ENCODE results near the gene RAG2.

The RAG2 gene

DNA sequence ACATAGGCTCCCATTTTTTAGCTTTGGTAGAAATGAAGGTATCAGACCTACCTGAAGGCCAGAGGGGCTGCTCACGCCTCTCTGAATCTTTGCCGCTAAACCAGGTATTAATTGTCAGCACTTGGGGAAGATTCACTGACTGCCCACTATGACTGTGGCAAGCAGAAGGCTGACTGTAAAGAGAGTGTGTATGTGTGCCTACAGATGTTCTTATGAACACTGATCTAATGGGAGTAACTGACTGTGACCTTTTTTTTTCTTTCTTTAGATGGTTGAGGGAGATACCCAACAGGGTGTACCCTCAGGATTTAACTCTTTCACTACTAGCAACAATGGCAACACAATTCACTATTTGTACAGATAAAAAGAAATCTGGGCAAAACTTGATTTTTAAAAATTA is at the start of gene RAG2:
TSS of gene RAG2 (minus strand) at position 186 of the 400 bp plus-strand sequence. CDS start 4,068 bp downstream, outside the sequence.
- DNase-seq (ENCODE audit: low read depth in 3 of 3), result no peak

- DNase-seq (ENCODE audit: low read depth in 3 of 3), result no peak
Measured at GRCh38 chr11:36638556-36638955, 40.5 kb upstream of the RAG2 start.

DNA sequence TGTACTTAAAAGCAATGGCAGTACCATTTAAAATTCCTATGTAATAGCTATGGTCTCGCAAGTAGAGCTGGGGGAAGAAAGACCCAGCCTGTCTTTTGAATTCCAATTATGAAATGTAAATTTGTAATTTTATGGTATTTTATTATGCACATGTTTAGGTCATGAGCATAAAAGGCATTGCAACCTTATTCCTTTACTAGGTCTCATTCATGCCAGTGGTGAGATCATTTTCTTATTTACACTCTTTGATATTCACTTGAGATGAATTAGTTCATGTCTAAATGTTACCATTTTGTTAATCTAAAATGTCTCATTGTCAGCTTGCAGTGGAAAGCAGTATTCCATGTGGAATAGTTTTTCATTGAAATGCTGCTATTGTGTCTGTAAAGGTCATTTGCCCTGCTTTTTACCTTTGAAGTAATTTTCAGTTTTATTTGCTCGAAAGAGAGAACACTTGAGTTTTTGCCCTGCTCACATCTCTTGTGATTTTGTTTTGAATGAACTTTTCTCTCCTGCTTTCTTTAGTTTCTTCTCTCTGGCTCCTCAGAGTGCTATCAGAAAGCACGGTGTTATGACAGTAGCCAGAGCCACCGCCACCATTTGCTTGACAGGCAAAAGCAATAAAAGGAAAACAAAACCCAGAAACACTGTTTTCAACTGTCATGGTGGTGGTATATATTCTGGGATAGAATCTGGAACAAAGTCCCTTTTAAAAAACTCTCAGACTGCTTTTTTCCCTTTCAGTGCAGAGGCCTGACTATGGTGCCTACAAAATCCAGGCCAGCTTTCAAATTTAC is 37.2 kb upstream of the RAG2 start:
- no peak for DNase-seq (ENCODE audit: low read depth in 3 of 3)

- no peak for DNase-seq (ENCODE audit: low read depth in 3 of 3)
Measured at GRCh38 chr11:36631774-36632173, 33.7 kb upstream of the RAG2 start.

GRCh38 chr11:36628765-36629244 is 30.8 kb upstream of the RAG2 start:
- no peak for DNase-seq (ENCODE audit: low read depth in 3 of 3)

GRCh38 chr11:36628141-36628540 is 30.1 kb upstream of the RAG2 start:
- no peak for DNase-seq (ENCODE audit: low read depth in 3 of 3)

DNA sequence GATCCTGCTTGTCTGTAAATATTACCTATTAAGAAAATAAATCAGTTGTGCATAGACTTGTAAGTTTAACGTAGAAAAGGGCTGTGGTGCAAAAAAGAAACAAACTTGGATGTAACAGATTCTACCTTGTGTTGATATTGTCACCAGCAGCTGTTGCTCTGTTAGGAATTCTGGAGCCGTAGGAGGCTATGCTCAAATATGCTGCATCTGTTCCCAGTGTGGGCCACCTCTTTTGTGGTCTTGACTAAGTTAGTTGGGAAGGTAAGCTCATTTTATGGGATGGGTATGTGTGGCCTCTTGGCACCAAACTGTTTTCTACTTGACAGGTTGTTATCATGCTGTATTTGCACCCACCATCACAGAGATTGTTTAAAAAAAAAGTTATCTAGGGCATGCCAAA is 29.4 kb upstream of the RAG2 start:
- no peak for DNase-seq (ENCODE audit: low read depth in 3 of 3)

DNA sequence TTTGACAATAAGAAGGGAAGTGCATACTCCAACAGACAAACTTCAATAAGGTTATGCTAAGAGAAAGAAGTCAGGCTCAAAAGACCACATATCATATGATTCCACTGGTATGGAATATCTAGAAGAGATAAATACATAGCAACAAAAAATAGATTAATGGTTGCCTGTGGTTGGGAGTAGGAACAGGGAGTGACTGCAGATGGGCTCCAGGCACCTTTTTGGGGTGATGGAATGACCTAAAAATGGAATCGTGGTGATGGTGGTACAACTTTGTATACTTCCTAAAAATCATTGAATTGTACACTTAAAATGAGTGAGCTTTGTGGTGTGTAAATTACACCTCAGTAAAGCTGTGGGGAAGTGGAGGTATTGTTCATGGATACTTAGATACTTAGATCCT is 29.0 kb upstream of the RAG2 start:
- DNase-seq (ENCODE audit: low read depth in 3 of 3), result no peak

- DNase-seq (ENCODE audit: low read depth in 3 of 3), result no peak
Measured at GRCh38 chr11:36623494-36623893, 25.5 kb upstream of the RAG2 start.

DNA sequence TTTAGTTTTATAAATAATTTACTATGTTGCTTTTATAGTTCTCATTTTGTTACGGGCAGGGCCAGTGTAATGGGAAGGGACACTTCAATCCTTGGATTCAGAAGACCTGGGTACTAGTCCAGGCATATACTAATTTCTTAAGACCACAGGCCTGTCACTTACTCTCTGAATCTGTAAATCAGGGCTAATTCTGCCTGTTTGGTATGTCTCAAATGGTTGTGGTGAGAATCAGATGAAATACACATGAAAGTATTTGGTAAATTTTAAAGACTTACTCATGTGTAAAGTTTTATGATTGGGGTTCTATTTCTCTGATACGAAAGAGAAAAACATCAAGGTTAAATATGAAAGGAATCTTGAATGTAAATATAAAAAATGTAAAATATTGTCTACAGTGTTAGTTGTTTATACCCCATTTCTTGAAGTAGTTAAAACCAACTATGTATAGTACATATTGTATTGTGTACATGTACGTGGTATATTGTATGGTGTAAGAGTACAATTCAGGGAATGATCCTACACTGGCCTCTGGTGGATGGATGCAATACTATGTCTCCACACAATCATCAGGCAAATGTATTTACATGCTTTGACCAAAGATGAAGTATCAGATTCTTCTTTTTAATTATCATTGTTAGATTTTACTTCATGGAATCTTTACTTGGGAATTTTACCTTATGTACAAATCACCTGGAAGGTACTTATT is 24.5 kb upstream of the RAG2 start:
- DNase-seq (ENCODE audit: low read depth in 3 of 3), result no peak

DNA sequence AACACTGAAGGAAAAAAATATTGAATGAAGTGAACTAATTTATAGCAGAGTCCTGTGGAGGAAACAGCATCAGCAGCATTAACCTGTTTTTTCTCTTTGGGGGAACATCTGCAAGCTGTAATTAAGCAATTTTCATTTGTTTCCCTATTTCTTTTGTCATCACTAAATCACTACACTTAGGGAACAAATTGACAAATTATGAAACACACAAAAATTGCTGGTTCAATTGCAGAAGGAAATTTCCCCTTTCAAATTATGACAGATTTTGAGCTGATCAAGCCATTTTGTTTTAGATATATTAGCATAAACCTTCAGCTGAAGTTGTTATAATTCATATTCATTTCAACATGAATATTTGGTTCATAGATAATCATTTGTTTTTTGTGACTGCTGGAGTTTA is 22.2 kb upstream of the RAG2 start:
- DNase-seq (ENCODE audit: low read depth in 3 of 3), result no peak

- DNase-seq (ENCODE audit: low read depth in 3 of 3), result no peak
Measured at GRCh38 chr11:36619502-36619901, 21.5 kb upstream of the RAG2 start.

DNA sequence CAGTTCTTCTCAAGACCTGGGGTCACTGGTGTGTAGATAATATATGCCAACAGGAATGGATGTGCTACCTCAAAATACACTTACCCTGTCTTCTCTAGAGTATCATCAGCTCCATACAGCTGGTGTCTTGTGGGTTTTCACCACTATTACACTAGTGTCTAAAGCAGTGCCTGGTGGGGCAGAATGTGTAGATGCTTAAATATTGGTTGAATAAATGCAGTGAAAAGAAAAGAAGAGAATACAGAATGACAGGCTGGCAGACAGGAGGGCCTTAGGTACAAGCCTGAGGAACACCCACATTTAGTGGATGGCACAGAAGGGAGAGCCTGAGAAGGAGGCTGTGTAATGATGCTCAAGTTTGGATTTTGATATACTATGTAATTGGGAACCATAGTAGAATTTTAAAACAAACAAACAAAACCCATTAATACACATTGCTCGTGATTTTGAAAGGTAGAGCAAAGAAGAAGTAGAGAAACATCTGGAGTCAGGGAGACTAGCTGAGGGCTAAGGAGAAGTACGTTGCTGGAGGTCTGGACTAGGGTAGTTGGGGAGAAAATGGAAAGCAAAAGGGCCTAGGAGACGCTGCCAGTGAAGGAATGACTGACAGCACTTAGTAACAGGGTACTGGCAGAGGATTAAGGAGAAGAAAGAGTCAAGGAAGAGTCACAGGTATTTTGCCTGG is 20.5 kb upstream of the RAG2 start:
- DNase-seq (ENCODE audit: low read depth in 3 of 3), result no peak

DNA sequence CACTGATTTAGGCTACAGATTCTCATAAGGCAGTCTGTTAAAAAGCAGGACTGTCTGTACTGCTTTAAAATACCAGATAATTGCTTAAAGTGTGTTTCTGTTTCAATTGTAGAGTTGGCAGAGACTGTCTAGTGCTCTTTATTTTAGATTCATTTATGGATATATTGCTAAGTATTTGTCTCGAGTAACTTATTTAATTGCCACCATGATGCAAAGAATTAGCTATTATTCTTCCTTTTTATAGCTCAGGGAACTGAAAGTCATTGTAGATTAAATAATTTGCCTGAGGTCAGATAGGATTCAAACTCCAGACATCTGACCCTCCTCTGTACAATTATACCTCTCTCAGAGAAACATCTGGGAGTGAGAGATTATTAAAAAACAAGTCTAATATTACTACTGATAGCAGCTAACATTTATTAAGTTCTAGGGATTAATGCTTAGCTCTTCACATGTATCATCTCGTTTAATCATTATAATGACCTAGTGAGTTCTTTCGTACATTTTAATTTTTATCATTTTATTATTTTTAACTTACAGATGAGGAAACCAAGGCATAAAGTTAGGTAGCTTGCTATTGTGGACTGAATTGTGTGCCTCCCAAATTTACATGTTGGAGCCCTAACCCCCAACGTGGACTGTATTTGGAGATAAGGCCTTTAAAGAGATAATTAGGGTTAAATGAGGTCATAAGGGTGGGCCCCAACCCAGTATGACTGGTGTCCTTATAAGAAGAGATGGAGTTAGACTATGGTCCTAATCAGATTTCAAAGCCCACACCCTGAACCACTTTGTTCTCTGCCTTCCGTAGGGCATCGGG is 19.7 kb upstream of the RAG2 start:
- no peak for DNase-seq (ENCODE audit: low read depth in 3 of 3)

DNA sequence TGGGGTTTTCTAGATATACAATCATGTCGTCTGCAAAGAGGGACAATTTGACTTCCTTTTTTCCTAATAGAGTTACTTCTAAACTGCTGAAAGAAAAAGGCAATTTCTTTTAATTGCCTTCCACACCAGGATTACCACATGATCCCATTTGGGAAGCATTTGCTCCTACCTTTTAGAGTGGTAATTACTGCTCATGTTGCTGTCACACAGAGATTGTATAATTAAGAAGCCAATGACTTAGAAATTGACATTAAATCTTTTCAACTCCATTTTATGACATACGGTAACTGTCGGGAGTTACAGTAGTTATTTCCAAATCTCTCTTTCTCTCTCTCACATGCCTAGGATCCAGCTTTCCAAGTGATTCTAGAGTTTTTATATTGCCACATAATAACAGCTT is 17.8 kb upstream of the RAG2 start:
- DNase-seq (ENCODE audit: low read depth in 3 of 3), result no peak

GRCh38 chr11:36609383-36609782 is 11.3 kb upstream of the RAG2 start:
- DNase-seq (ENCODE audit: low read depth in 3 of 3), result no peak

- DNase-seq (ENCODE audit: low read depth in 3 of 3), result no peak
Measured at GRCh38 chr11:36608491-36609199, 10.6 kb upstream of the RAG2 start.

DNA sequence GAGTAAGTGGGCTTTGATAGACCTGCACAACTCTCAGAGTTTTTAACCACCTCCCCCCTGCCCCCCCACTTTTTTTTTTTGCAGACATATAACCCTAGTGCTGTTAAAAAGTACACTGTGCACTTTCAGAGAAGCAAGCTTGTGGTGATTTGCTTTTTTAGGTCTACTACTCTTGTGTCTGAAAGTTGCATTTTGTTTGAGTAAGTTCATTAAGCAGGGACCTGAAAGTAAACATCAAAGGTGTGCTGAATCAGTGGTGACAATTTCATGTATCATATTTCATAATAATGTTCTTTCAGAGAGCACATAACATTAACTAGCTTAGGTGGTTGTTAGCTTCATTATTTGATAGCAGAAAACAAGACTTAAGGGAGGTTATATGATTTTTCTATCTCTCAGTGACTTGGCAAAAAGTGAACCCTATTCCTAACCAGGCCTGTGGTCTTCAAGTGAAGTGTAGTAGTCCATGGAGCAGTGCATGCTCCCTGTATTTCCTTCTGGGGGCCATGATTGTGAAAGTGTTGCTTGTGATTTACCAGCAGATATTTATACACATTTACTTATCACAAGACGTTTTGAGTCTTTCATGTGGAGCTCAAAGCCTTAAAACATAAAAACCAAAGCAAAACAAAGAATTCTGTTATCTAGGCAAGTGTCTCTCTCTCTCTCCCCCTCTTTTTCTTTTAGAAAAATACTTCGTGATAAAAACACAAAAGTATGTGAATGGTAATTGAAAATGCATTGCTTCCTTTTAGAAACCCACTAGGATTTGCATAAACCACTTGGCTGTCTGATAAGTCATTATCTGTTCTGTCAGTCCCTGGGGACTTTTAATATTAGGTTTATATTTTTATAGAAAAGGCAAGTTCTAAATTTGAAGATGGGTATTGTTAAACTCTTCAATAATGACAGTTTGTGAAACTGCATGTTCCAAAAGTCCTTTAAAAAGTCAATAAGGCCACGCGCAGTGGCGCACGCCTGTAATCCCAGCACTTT is 7.5 kb upstream of the RAG2 start:
- no peak for DNase-seq (ENCODE audit: low read depth in 3 of 3)

DNA sequence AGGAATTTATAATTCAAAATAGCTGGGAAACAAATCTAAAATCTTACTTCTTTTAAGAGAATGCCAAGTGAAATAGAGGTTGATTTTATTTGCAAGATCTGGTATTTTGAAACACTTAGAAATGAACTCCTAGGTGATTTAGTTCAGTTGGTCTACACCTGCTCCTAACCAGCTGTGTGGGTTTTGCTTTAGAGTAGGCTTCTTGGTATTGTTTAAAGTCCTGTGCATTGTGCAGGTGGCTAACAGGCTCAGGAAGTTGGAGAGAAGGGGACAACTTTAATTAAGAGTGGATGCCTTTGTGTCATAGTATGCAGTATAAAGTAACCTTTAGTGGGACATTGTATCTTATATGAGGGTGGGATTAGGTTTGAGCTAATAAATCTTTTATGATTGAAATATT is 4.1 kb upstream of the RAG2 start:
- no peak for DNase-seq (ENCODE audit: low read depth in 3 of 3)

- no peak for DNase-seq (ENCODE audit: low read depth in 3 of 3)
Measured at GRCh38 chr11:36601155-36601554, 3.1 kb upstream of the RAG2 start.
